HepG2 (cell line): Measurements from ENCODE around the gene TTF2. TPM values are rescaled to one million over a fixed set of nuclear protein-coding genes. Genes with fewer than 3 reads are reported as not detected.

Experiments
- ARNT2 ChIP-seq: sonication (generic); formaldehyde crosslinking; IDR thresholded peaks from 2 replicates; pipeline ENCODE4 v1.8.0; 2022; ENCODE audit warnings: mild to moderate bottlenecking, low read depth, missing genetic modification reagents, moderate library complexity
- CENPT ChIP-seq: sonication (generic); formaldehyde crosslinking; IDR thresholded peaks from 2 replicates; pipeline ENCODE4 v1.8.0; 2022; ENCODE audit warnings: low read depth, mild to moderate bottlenecking, moderate library complexity, missing genetic modification reagents
- DNMT1 ChIP-seq: sonication (generic); formaldehyde crosslinking; IDR thresholded peaks from 2 replicates; pipeline ENCODE4 v1.5.1; 2020; ENCODE audit warnings: mild to moderate bottlenecking, missing genetic modification reagents
- GATAD2A ChIP-seq: IDR thresholded peaks from 2 replicates; pipeline ENCODE4 v1.6.1; 2016
- GTF3A ChIP-seq: sonication (generic); formaldehyde crosslinking; conservative IDR thresholded peaks from 2 replicates; pipeline ENCODE4 v1.4.0; 2020; ENCODE audit warnings: mild to moderate bottlenecking, missing genetic modification reagents
- HIVEP1 ChIP-seq: sonication (generic); formaldehyde crosslinking; IDR thresholded peaks from 2 replicates; pipeline ENCODE4 v1.4.0; 2020; ENCODE audit warnings: mild to moderate bottlenecking, missing genetic modification reagents
- ISL2 ChIP-seq: sonication (generic); formaldehyde crosslinking; IDR thresholded peaks from 2 replicates; pipeline ENCODE4 v1.5.0; 2020; ENCODE audit warnings: missing genetic modification reagents
- MIER2 ChIP-seq: IDR thresholded peaks from 2 replicates; pipeline ENCODE4 v1.6.1; 2016; ENCODE audit warnings: missing biosample characterization, missing genetic modification reagents
- NFYB ChIP-seq: sonication (generic); formaldehyde crosslinking; IDR thresholded peaks from 2 replicates; pipeline ENCODE4 v1.4.0; 2020; ENCODE audit warnings: missing genetic modification reagents
- RFXANK ChIP-seq: IDR thresholded peaks from 2 replicates; pipeline ENCODE4 v1.6.1; 2016
- SOX5 ChIP-seq: IDR thresholded peaks from 2 replicates; pipeline ENCODE4 v1.6.1; 2016; ENCODE audit warnings: borderline replicate concordance
- STAG1 ChIP-seq: sonication (generic); formaldehyde crosslinking; IDR thresholded peaks from 2 replicates; pipeline ENCODE4 v1.4.0; 2020; ENCODE audit warnings: missing genetic modification reagents
- U2AF1 ChIP-seq: fragments of 200-400 bp; formaldehyde crosslinking; optimal IDR thresholded peaks from 2 replicates; pipeline ENCODE3; 2017; ENCODE audit warnings: mild to moderate bottlenecking, low read depth, low read length
- ZFP90 ChIP-seq: sonication (generic); formaldehyde crosslinking; IDR thresholded peaks from 2 replicates; pipeline ENCODE4 v1.8.0; 2022; ENCODE audit warnings: missing genetic modification reagents, mild to moderate bottlenecking, inconsistent platforms, borderline replicate concordance
- ZHX1 ChIP-seq: sonication (generic); formaldehyde crosslinking; IDR thresholded peaks from 2 replicates; pipeline ENCODE4 v1.8.1; 2022; ENCODE audit warnings: low read depth, mild to moderate bottlenecking, missing genetic modification reagents
- ZNF24 ChIP-seq: fragments of 450-650 bp; IDR thresholded peaks from 2 replicates; pipeline ENCODE4 v1.6.1; 2017; ENCODE audit warnings: antibody characterized with exemption, mild to moderate bottlenecking
- ZNF3 ChIP-seq: IDR thresholded peaks from 2 replicates; pipeline ENCODE4 v1.7.0; 2017; ENCODE audit warnings: inconsistent platforms
- ZNF30 ChIP-seq: sonication (generic); formaldehyde crosslinking; IDR thresholded peaks from 2 replicates; pipeline ENCODE4 v1.5.0; 2020; ENCODE audit warnings: mild to moderate bottlenecking, missing genetic modification reagents
- ZNF543 ChIP-seq: sonication (generic); formaldehyde crosslinking; IDR thresholded peaks from 2 replicates; pipeline ENCODE4 v1.4.0; 2020; ENCODE audit warnings: mild to moderate bottlenecking, missing genetic modification reagents
- ZNF572 ChIP-seq: sonication (generic); formaldehyde crosslinking; IDR thresholded peaks from 2 replicates; pipeline ENCODE4 v1.5.1; 2020; ENCODE audit warnings: mild to moderate bottlenecking, missing genetic modification reagents
- ZNF574 ChIP-seq: sonication (generic); formaldehyde crosslinking; IDR thresholded peaks from 2 replicates; pipeline ENCODE4 v1.4.0; 2020; ENCODE audit warnings: missing genetic modification reagents
- ZNF605 ChIP-seq: sonication (generic); formaldehyde crosslinking; IDR thresholded peaks from 2 replicates; pipeline ENCODE4 v1.8.0; 2022; ENCODE audit warnings: mild to moderate bottlenecking, missing genetic modification reagents
- polyA plus RNA-seq, 8 experiments: library from polyadenylated mRNA; depleted of rRNA in 3 of 8; stranded (reverse) in 7 of 8; unstranded in 1 of 8; fragments of >200 nt; fragmentation: Illumina TruSeq in 4 of 8; extraction: Trizol in 4 of 8; gene quantifications; 2 replicates each; pipeline versions ENCODE4 v1.2.1 to v1.2.3, GENCODE V29; 2011 to 2016; ENCODE audit warnings: low read depth in 4 of 8, missing spikeins in 1 of 8, mixed read lengths in 1 of 8; ENCODE audit not compliant: insufficient read depth in 1 of 8
- total RNA-seq, 5 experiments: library from RNA; depleted of rRNA; stranded (reverse); fragments of >200 nt; fragmentation: Illumina TruSeq; extraction: Trizol; gene quantifications; 2 replicates each; pipeline ENCODE4 v1.2.3, GENCODE V29; 2016; ENCODE audit warnings: low read depth in 1 of 5
- TF ChIP-seq, protein P1 (sequence below): sonication (generic); formaldehyde crosslinking; IDR thresholded peaks from 2 replicates; pipeline ENCODE4 v1.9.0; 2021; ENCODE audit warnings: missing genetic modification reagents, borderline replicate concordance

Gene TTF2
- total and polyA plus RNA-seq, 2 of the 13 experiments (the other 11 are each of a cell fraction or from before 2014, with no cell fraction given): 12.8 to 48.9 TPM

GRCh38 chr1:117121589-117122329 lies 61.6 kb downstream of the TTF2 start, which contains the start of gene TRIM45 (continued):
- TF ChIP-seq ZHX1 (CRISPR knock-in tag): 0 out of 2 replicates have a peak, but pooled peaks have one; percentile 11
- TF ChIP-seq STAG1 (CRISPR knock-in tag): peak; percentile 45; the same call in 1 of the 2 replicates
- TF ChIP-seq, protein P1, sequence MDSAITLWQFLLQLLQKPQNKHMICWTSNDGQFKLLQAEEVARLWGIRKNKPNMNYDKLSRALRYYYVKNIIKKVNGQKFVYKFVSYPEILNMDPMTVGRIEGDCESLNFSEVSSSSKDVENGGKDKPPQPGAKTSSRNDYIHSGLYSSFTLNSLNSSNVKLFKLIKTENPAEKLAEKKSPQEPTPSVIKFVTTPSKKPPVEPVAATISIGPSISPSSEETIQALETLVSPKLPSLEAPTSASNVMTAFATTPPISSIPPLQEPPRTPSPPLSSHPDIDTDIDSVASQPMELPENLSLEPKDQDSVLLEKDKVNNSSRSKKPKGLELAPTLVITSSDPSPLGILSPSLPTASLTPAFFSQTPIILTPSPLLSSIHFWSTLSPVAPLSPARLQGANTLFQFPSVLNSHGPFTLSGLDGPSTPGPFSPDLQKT (CRISPR knock-in tag): no peak
- no peak; the same call in 1 of the 2 replicates for TF ChIP-seq ARNT2 (CRISPR knock-in tag)
- peak; percentile 36; the same call in 1 of the 2 replicates for TF ChIP-seq GATAD2A
- no peak for TF ChIP-seq HIVEP1 (CRISPR knock-in tag)
- no peak for TF ChIP-seq RFXANK (CRISPR knock-in tag)
- TF ChIP-seq ISL2: peak; percentile 42; the same call in 1 of the 2 replicates
- no peak for TF ChIP-seq MIER2 (CRISPR knock-in tag)
- no peak for TF ChIP-seq U2AF1
- TF ChIP-seq ZNF543 (CRISPR knock-in tag): 0 out of 2 replicates have a peak, but pooled peaks have one; percentile 33
- TF ChIP-seq CENPT (CRISPR knock-in tag): no peak
- TF ChIP-seq GTF3A (CRISPR knock-in tag): no peak
- no peak for TF ChIP-seq ZNF30 (CRISPR knock-in tag)
- TF ChIP-seq DNMT1 (CRISPR knock-in tag): peak; percentile 73; the same call in 1 of the 2 replicates
- peak; percentile 11; the same call in 1 of the 2 replicates for TF ChIP-seq SOX5 (CRISPR knock-in tag)
- TF ChIP-seq ZFP90 (CRISPR knock-in tag): no peak; the same call in 1 of the 2 replicates
- no peak for TF ChIP-seq ZNF574 (CRISPR knock-in tag)
- TF ChIP-seq ZNF605 (CRISPR knock-in tag): peak; percentile 83; the same call in 1 of the 2 replicates
- no peak for TF ChIP-seq ZNF572 (CRISPR knock-in tag)
- peak; percentile 90 for TF ChIP-seq NFYB (CRISPR knock-in tag)
- no peak for TF ChIP-seq ZNF3 (CRISPR knock-in tag)
- no peak for TF ChIP-seq ZNF24
